Measurements from ENCODE around the gene ZDHHC3. TPM values are rescaled to one million over a fixed set of nuclear protein-coding genes. Genes with fewer than 3 reads are reported as not detected.

The ZDHHC3 gene
- polyA plus RNA-seq, 4 donors = 54.3 to 91.3 (median 58.3) TPM

DNA sequence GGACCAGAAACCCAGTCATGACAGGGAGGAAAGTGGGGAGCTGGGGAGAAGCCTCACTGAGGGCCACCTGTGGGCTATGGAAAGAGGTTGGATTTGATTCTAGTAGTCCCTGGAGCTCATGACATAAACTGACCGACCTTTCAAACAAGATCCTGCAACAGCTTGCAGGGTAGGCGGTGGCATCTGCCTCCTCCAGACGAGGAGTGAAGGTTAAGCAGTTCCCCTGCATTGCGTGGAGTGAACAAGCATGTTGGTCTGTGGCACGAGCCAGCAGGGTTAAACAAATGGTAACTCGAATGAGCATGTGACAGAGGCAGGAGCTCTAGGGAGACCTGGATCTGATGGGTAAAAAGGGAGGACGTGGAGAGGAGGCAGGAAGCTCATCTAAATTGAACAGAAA is 88.9 kb downstream of the ZDHHC3 start:
- 63 to 73% (median 66%) methylated on average over 7 of the region's 7 CpGs for WGBS, 3 donors
- H3K4me3 ChIP-seq (ENCODE audit: low read depth in 1 of 3, low read length in 3 of 3) = no peak overlapping the region
- no peaks in the 10 kb centered on the region for H3K4me1 ChIP-seq (ENCODE audit: control insufficient read depth in 3 of 3, insufficient read depth in 2 of 3, low read depth in 1 of 3, low read length in 2 of 3)
- peaks cover 0 to 6% (median 0%) of the 10 kb centered on the region in 3 donors for H3K27me3 ChIP-seq (ENCODE audit: control insufficient read depth in 3 of 3, insufficient read depth in 3 of 3, low read length in 3 of 3)
- no peak for DNase-seq
- H3K27ac ChIP-seq (ENCODE audit: low read depth in 1 of 3, low read length in 2 of 3) = no peak overlapping the region
- FAIRE-seq = no peak
- H3K9me3 ChIP-seq (ENCODE audit: control insufficient read depth in 2 of 2, insufficient read depth in 1 of 2, low read depth in 1 of 2, low read length in 1 of 2) = peaks cover 0 to 5% of the 10 kb centered on the region in 2 donors
- no peaks in the 10 kb centered on the region for H3K36me3 ChIP-seq (ENCODE audit: control insufficient read depth in 3 of 3, insufficient read depth in 2 of 3, low read depth in 1 of 3, low read length in 3 of 3)

DNA sequence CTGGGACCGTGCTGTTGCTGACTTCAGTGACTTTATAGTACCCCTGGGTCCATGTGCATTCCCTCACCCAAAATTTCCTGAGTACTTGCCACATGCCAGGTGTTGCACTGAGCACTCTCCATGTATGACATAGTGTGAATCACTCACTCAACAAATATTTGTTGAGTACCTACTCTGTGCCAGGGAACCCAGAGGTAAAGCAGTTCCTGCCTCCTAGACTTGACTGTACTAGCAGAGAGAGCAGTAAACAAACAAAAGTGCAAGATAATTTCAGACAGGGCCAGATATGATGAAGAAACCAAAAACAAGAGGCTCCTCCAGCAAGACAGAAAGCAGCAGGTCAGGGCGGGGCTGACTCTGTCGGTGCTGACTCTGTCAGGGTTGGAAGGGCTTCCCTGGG is 89.4 kb downstream of the ZDHHC3 start:
- Histone ChIP-seq H3K4me1 (ENCODE audit: control insufficient read depth in 3 of 3, insufficient read depth in 2 of 3, low read depth in 1 of 3, low read length in 2 of 3) (no peaks in the 10 kb centered on the region), H3K9me3 (ENCODE audit: control insufficient read depth in 2 of 2, insufficient read depth in 1 of 2, low read depth in 1 of 2, low read length in 1 of 2) (peaks cover 0 to 5% of the 10 kb centered on the region in 2 donors), H3K27ac (ENCODE audit: low read depth in 1 of 3, low read length in 2 of 3) (no peak overlapping the region), H3K27me3 (ENCODE audit: control insufficient read depth in 3 of 3, insufficient read depth in 3 of 3, low read length in 3 of 3) (peaks cover 0 to 6% (median 0%) of the 10 kb centered on the region in 3 donors), H3K4me3 (ENCODE audit: low read depth in 1 of 3, low read length in 3 of 3) (no peak overlapping the region), H3K36me3 (ENCODE audit: control insufficient read depth in 3 of 3, insufficient read depth in 2 of 3, low read depth in 1 of 3, low read length in 3 of 3) (no peaks in the 10 kb centered on the region)
- DNase-seq (no peak), FAIRE-seq (no peak)
- WGBS, 3 donors = 53 to 80% (median 71%) methylated on average over 3 of the region's 3 CpGs

DNA sequence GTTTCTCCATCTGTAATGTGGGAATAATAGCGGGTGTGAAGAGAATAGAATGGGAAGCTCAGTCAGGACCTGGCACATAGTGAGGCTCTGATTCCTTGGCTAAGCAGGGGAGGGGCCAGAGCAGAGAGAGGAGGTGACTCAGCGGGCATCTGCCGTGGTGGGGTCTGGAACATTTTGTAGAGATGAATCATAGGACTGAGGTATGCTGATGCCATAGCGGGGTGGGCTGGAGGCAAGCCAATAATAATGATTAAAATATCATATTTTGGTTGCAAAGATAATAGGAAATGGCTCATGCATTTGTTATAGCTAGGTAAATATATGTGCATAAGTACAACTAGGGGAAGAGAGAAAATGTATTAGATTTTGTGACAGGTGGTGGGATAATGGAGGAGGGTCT is 90.4 kb downstream of the ZDHHC3 start:
- Histone ChIP-seq H3K9me3 (ENCODE audit: control insufficient read depth in 2 of 2, insufficient read depth in 1 of 2, low read depth in 1 of 2, low read length in 1 of 2) (peaks cover 0 to 5% of the 10 kb centered on the region in 2 donors), H3K4me1 (ENCODE audit: control insufficient read depth in 3 of 3, insufficient read depth in 2 of 3, low read depth in 1 of 3, low read length in 2 of 3) (no peaks in the 10 kb centered on the region), H3K27ac (ENCODE audit: low read depth in 1 of 3, low read length in 2 of 3) (no peak overlapping the region), H3K4me3 (ENCODE audit: low read depth in 1 of 3, low read length in 3 of 3) (no peak overlapping the region), H3K27me3 (ENCODE audit: control insufficient read depth in 3 of 3, insufficient read depth in 3 of 3, low read length in 3 of 3) (peaks cover 0 to 6% (median 0%) of the 10 kb centered on the region in 3 donors), H3K36me3 (ENCODE audit: control insufficient read depth in 3 of 3, insufficient read depth in 2 of 3, low read depth in 1 of 3, low read length in 3 of 3) (no peaks in the 10 kb centered on the region)
- FAIRE-seq (no peak), DNase-seq (no peak)
- 53 to 63% (median 59%) methylated on average over 4 of the region's 4 CpGs for WGBS, 3 donors

DNA sequence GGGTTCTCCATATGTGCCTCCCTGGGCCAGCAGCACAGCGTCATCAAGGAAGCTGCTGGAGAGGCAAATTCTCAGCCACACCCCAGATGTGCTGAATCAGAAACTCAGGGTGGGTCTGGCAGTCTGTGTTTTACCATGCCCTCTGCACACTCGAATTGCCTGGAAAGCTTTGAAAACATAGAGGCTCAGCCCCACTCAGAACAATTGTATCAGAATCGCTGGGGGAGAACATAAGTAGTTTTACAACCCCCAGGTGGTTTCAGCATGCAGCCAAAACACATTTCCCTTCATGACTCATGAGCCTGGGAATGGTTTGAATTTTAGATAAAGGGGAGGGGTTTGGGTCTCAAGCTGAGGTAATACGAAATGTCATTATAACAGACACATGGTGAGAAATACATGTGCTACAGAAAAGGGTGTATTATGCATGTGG is 92.0 kb downstream of the ZDHHC3 start:
- Histone ChIP-seq H3K27me3 (ENCODE audit: control insufficient read depth in 3 of 3, insufficient read depth in 3 of 3, low read length in 3 of 3) (peaks cover 0 to 6% (median 0%) of the 10 kb centered on the region in 3 donors), H3K27ac (ENCODE audit: low read depth in 1 of 3, low read length in 2 of 3) (no peak overlapping the region), H3K9me3 (ENCODE audit: control insufficient read depth in 2 of 2, insufficient read depth in 1 of 2, low read depth in 1 of 2, low read length in 1 of 2) (peaks cover 0 to 5% of the 10 kb centered on the region in 2 donors), H3K4me3 (ENCODE audit: low read depth in 1 of 3, low read length in 3 of 3) (no peak overlapping the region), H3K36me3 (ENCODE audit: control insufficient read depth in 3 of 3, insufficient read depth in 2 of 3, low read depth in 1 of 3, low read length in 3 of 3) (no peaks in the 10 kb centered on the region), H3K4me1 (ENCODE audit: control insufficient read depth in 3 of 3, insufficient read depth in 2 of 3, low read depth in 1 of 3, low read length in 2 of 3) (no peaks in the 10 kb centered on the region)
- WGBS, 3 donors = 32 to 52% (median 34%) methylated on average over 4 of the region's 4 CpGs
- FAIRE-seq (no peak), DNase-seq (no peak)

DNA sequence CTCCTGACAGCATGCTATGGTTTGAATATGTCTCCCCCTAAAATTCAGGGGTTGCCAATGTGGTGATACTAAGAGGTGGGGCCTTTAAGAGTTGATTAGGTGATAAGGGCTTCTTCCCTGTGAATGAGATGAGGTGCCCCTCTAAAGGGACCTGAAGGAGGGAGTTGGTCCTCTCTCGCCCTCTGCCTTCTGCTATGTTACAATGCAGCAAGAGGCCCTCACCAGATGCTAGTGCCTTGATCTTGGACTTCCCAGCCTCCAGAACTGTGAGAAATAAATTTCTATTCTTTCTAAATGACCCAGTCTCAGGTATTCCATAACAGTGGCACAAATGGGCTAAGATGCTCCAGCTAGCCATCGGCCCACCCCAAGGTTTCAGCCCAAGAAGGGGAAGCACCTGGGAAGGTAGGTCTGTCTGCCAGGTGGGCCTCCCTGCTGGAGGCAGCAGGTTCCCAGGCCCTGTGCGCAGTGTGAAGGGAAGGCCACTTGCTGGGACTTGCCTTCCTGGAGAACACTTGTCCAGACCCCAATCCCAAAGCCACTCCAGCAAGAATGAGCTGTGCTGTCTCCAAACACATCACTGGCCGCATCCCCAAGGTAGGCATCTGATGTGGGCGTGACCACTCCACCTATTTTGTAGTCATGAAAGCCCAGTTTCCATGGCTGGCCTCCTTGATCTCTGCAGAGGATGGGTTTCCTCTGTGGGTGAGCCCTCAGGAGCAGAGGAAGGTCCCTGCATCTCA is 92.6 kb downstream of the ZDHHC3 start:
- no peaks in the 10 kb centered on the region for H3K4me1 ChIP-seq (ENCODE audit: control insufficient read depth in 3 of 3, insufficient read depth in 2 of 3, low read depth in 1 of 3, low read length in 2 of 3)
- peaks cover 0 to 5% of the 10 kb centered on the region in 2 donors for H3K9me3 ChIP-seq (ENCODE audit: control insufficient read depth in 2 of 2, insufficient read depth in 1 of 2, low read depth in 1 of 2, low read length in 1 of 2)
- peaks cover 0 to 6% (median 0%) of the 10 kb centered on the region in 3 donors for H3K27me3 ChIP-seq (ENCODE audit: control insufficient read depth in 3 of 3, insufficient read depth in 3 of 3, low read length in 3 of 3)
- H3K27ac ChIP-seq (ENCODE audit: low read depth in 1 of 3, low read length in 2 of 3) = no peak overlapping the region
- H3K4me3 ChIP-seq (ENCODE audit: low read depth in 1 of 3, low read length in 3 of 3) = no peak overlapping the region
- 91 to 93% (median 92%) methylated on average over 5 of the region's 5 CpGs for WGBS, 3 donors
- H3K36me3 ChIP-seq (ENCODE audit: control insufficient read depth in 3 of 3, insufficient read depth in 2 of 3, low read depth in 1 of 3, low read length in 3 of 3) = no peaks in the 10 kb centered on the region
- FAIRE-seq (no peak), DNase-seq (no peak)

DNA sequence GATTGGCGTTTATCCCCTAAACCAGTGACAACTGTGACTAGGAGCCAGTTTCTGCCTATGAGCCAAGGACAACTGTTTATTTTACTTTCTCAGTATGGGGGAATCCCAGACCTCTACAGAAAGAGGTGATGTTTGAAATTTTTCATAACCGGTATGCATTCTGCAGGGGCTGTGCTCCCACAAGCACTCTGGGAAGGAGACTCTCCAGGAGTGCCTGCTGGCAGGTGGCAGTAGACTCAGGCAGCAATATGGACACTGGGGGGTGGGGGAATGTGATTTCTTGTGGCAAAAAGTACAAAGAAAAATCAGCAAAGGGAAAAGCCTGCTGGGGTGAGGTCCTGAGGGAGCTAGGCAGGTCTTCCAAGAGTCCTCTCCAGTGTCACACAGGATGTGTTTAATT is 95.7 kb downstream of the ZDHHC3 start:
- Histone ChIP-seq H3K27ac (ENCODE audit: low read depth in 1 of 3, low read length in 2 of 3) (no peak overlapping the region), H3K36me3 (ENCODE audit: control insufficient read depth in 3 of 3, insufficient read depth in 2 of 3, low read depth in 1 of 3, low read length in 3 of 3) (no peaks in the 10 kb centered on the region), H3K4me3 (ENCODE audit: low read depth in 1 of 3, low read length in 3 of 3) (no peak overlapping the region), H3K27me3 (ENCODE audit: control insufficient read depth in 3 of 3, insufficient read depth in 3 of 3, low read length in 3 of 3) (peaks cover 0 to 3% (median 0%) of the 10 kb centered on the region in 3 donors), H3K9me3 (ENCODE audit: control insufficient read depth in 2 of 2, insufficient read depth in 1 of 2, low read depth in 1 of 2, low read length in 1 of 2) (peaks cover 0 to 5% of the 10 kb centered on the region in 2 donors), H3K4me1 (ENCODE audit: control insufficient read depth in 3 of 3, insufficient read depth in 2 of 3, low read depth in 1 of 3, low read length in 2 of 3) (no peaks in the 10 kb centered on the region)
- no peak for DNase-seq
- 54 to 65% (median 60%) methylated on average over 2 of the region's 2 CpGs for WGBS, 3 donors
- no peak for FAIRE-seq

DNA sequence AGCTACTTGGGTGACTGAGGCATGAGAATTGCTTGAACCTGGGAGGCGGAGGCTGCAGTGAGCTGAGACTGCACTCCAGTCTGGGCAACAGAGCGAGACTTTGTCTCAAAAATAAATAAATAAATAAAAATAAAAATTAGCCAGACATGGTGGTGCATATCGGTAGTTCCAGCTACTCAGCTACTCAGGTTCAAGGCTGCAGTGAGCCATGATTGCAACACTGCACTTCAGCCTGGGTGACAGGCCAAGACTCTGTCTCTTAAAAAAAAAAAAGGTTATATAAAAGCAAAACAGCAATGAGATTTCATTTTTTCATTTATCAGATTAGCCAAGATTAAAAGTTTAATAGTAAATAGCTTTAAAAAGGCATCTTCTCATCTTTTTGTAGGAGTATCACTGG is 98.6 kb downstream of the ZDHHC3 start:
- H3K9me3 ChIP-seq (ENCODE audit: control insufficient read depth in 2 of 2, insufficient read depth in 1 of 2, low read depth in 1 of 2, low read length in 1 of 2) = no peaks in the 10 kb centered on the region
- H3K27me3 ChIP-seq (ENCODE audit: control insufficient read depth in 3 of 3, insufficient read depth in 3 of 3, low read length in 3 of 3) = no peaks in the 10 kb centered on the region
- H3K4me1 ChIP-seq (ENCODE audit: control insufficient read depth in 3 of 3, insufficient read depth in 2 of 3, low read depth in 1 of 3, low read length in 2 of 3) = no peaks in the 10 kb centered on the region
- FAIRE-seq = no peak
- 86 to 87% (median 87%) methylated on average over 3 of the region's 3 CpGs for WGBS, 3 donors
- H3K4me3 ChIP-seq (ENCODE audit: low read depth in 1 of 3, low read length in 3 of 3) = no peak overlapping the region
- DNase-seq = no peak
- no peak overlapping the region for H3K27ac ChIP-seq (ENCODE audit: low read depth in 1 of 3, low read length in 2 of 3)
- H3K36me3 ChIP-seq (ENCODE audit: control insufficient read depth in 3 of 3, insufficient read depth in 2 of 3, low read depth in 1 of 3, low read length in 3 of 3) = no peaks in the 10 kb centered on the region

DNA sequence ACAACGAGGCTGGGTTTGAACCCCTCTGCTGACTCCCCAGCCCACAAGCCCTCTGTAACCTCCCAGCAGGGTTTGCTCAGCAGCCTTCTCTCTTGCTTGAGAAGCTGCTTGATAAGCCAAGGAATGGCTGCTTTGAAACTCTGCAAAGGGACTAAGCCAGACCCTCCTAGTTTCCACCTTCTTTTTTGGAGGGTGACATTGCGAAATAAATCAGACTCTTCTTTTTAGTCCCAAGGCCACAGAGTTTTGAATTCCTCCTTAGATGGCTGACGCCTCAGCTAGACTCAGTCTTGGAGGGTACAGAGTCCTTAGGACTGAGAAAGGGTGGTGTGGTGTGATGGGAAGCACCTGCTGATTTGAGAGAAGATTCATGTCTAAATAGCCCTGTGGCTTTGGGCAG is 100.4 kb downstream of the ZDHHC3 start:
- H3K36me3 ChIP-seq (ENCODE audit: control insufficient read depth in 3 of 3, insufficient read depth in 2 of 3, low read depth in 1 of 3, low read length in 3 of 3) = no peaks in the 10 kb centered on the region
- H3K27ac ChIP-seq (ENCODE audit: low read depth in 1 of 3, low read length in 2 of 3) = no peak overlapping the region
- 66 to 84% (median 77%) methylated on average over 3 of the region's 3 CpGs for WGBS, 3 donors
- FAIRE-seq (no peak), DNase-seq (no peak)
- H3K9me3 ChIP-seq (ENCODE audit: control insufficient read depth in 2 of 2, insufficient read depth in 1 of 2, low read depth in 1 of 2, low read length in 1 of 2) = no peaks in the 10 kb centered on the region
- H3K27me3 ChIP-seq (ENCODE audit: control insufficient read depth in 3 of 3, insufficient read depth in 3 of 3, low read length in 3 of 3) = no peaks in the 10 kb centered on the region
- no peaks in the 10 kb centered on the region for H3K4me1 ChIP-seq (ENCODE audit: control insufficient read depth in 3 of 3, insufficient read depth in 2 of 3, low read depth in 1 of 3, low read length in 2 of 3)
- H3K4me3 ChIP-seq (ENCODE audit: low read depth in 1 of 3, low read length in 3 of 3) = no peak overlapping the region

Measured in small intestine (tissue), 7 donors.